Measurements from ENCODE around the gene ADAMTS8. TPM values are rescaled to one million over a fixed set of nuclear protein-coding genes. Genes with fewer than 3 reads are reported as not detected.

ADAMTS8 gene
- 0.24 and 3.2 TPM in 2 replicates for polyA plus RNA-seq

GRCh38 chr11:130428316-130429119, at the start of gene ADAMTS8:
ADAMTS8 (minus strand) TSS chr11:130428609; CDS start chr11:130428286, 323 bp downstream.

GRCh38 chr11:130448416-130449309, 20.3 kb upstream of the ADAMTS8 start, which contains the start of gene ADAMTS15:
ADAMTS15 (plus strand) TSS chr11:130448645; CDS start chr11:130448974, 329 bp downstream.

Other genes starting within 250 kb of the ADAMTS8 start
- gene ZBTB44, start 113.7 kb downstream of the ADAMTS8 start, polyA plus RNA-seq = 19.1 and 30.0 TPM in 2 replicates
- gene ADAMTS15, start 20.0 kb upstream of the ADAMTS8 start, polyA plus RNA-seq = 0.07 TPM in 1 of 2 replicates, not detected in the other